Mucosa of descending colon (tissue), 3 donors: ENCODE results near the gene OR9G1. TPM values are rescaled to one million over a fixed set of nuclear protein-coding genes. Genes with fewer than 3 reads are reported as not detected.

ENCODE experiments used
- ATAC-seq: fragments of 200-7000 bp; cut with Tn5 transposase; one replicate; pipeline ENCODE4 v1.9.1; 2020; ENCODE audit warnings: mild to moderate bottlenecking, moderate library complexity
- DNase-seq, 3 donors: peaks; one replicate each; pipeline ENCODE4 v3.0.0-alpha.2; 2020
- H3K36me3 ChIP-seq: fragments of 200-600 bp; one replicate; pipeline ENCODE4 v1.8.0; 2021; ENCODE audit warnings: low read depth, mild to moderate bottlenecking
- H3K4me1 ChIP-seq: fragments of 200-600 bp; one replicate; pipeline ENCODE4 v1.8.0; 2021; ENCODE audit warnings: low read depth, mild to moderate bottlenecking
- H3K4me3 ChIP-seq: fragments of 200-600 bp; one replicate; pipeline ENCODE4 v1.8.0; 2021; ENCODE audit warnings: mild to moderate bottlenecking
- H3K9me3 ChIP-seq: fragments of 200-600 bp; one replicate; pipeline ENCODE4 v1.8.0; 2021; ENCODE audit warnings: mild to moderate bottlenecking
- CTCF ChIP-seq: fragments of 200-600 bp; IDR thresholded peaks from one replicate; pipeline ENCODE4 v1.8.0; 2022; ENCODE audit warnings: antibody characterized with exemption, mild to moderate bottlenecking
- intact Hi-C, 2 donors: fragments of 100-400 bp; cut with DNase I in 1 of 2; cut with micrococcal nuclease in 1 of 2; formaldehyde crosslinking; loops; one replicate each; pipeline versions ENCODE4 v1.11.0 to v1.11.1; 2022; cut with DNase I, micrococcal nuclease
- total RNA-seq, 3 donors: library from RNA; stranded (reverse); fragmentation: NEBNext Ultra II Directional in 2 of 3; extraction: Animal tissue kit (Norgen Biotek cat#: 25700) in 2 of 3; gene quantifications; one replicate each; pipeline versions ENCODE4 v1.2.1 to v1.2.4, GENCODE V29; 2021 to 2023
- donor health status: DM: no; HTN: no; CAD: no; lungs with moderate emphysema.
- donor health status: DM: no; HTN: no; CAD: no.
- donor health status: DM: no; HTN: yes; CAD: no.

OR9G1 gene
- total RNA-seq, 3 donors from 2014 or later: not detected

DNA sequence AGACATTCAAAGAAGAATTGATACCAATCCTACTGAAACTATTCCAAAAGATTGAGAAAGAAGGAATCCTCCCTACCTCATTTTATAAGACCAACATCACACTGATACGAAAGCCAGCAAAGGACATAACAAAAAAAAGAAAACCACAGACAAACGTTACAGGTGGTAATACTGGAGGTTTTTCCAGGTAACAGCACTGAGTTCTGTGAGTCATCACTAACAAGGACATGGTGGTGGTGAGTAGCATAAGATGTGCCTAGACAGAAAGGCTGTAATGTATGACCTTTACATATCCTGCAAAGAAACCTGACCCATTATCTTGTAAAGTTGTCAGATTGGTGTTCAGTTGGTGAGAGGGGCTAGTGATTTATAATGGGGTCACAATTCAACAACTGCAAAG lies 15.3 kb downstream of the OR9G1 start:
- no peak for TF ChIP-seq CTCF
- DNase-seq: no peak
- Histone ChIP-seq H3K4me1 (peaks cover 4% of the 10 kb centered on the region), H3K4me3 (no peak overlapping the region), H3K9me3 (no peaks in the 10 kb centered on the region), H3K36me3 (no peaks in the 10 kb centered on the region)
- ATAC-seq: no peak
- intact Hi-C loops: no loop called here

DNA sequence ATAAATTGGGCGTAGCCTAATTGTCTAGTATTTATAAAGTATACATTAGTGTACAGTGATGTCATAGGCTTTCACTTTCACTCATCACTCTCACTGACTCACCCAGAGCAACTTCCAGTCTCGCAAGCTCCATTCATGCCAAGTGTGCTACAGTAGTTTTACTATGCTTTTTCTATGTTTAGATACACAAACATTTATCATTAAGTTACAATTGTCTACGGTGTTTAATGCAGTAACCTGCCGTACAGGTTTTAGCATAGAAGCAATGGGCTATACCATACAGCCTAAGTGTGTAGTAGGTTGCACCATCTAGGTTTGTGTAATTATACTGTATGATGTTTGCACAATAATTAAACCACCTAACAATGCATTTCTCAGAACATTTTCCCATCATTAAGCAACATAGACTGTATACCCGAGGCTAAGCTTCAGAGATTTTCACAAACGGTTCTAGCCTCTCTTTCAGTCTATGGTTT lies 17.5 kb downstream of the OR9G1 start:
- no peaks in the 10 kb centered on the region for H3K9me3 ChIP-seq
- H3K36me3 ChIP-seq: no peaks in the 10 kb centered on the region
- peak; percentile 95 for ATAC-seq
- peaks cover 4% of the 10 kb centered on the region for H3K4me1 ChIP-seq
- peak in 1 of 3 donors; percentile 42 for DNase-seq
- no peak for TF ChIP-seq CTCF
- no peak overlapping the region for H3K4me3 ChIP-seq
- intact Hi-C loops: no loop called here

- H3K36me3 ChIP-seq: no peaks in the 10 kb centered on the region
- no peaks in the 10 kb centered on the region for H3K9me3 ChIP-seq
- no peak for TF ChIP-seq CTCF
- intact Hi-C loops: no loop called here
- H3K4me1 ChIP-seq: peaks cover 4% of the 10 kb centered on the region
- no peak for DNase-seq
- no peak overlapping the region for H3K4me3 ChIP-seq
- no peak for ATAC-seq
Observed at GRCh38 chr11:56720513-56720912, 21.6 kb downstream of the OR9G1 start.

DNA sequence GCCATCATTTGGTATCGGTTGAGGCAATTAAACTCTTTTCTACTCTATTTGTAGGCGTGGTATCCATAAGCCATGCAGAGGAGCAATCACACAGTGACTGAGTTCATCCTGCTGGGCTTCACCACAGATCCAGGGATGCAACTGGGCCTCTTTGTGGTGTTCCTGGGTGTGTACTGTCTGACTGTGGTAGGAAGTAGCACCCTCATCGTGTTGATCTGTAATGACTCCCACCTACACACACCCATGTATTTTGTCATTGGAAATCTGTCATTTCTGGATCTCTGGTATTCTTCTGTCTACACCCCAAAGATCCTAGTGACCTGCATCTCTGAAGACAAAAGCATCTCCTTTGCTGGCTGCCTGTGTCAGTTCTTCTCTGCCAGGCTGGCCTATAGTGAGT lies 41.2 kb downstream of the OR9G1 start:
- no peaks in the 10 kb centered on the region for H3K9me3 ChIP-seq
- no peak for ATAC-seq
- H3K4me1 ChIP-seq: no peaks in the 10 kb centered on the region
- no peak overlapping the region for H3K4me3 ChIP-seq
- intact Hi-C loops: no loop called here
- no peaks in the 10 kb centered on the region for H3K36me3 ChIP-seq
- DNase-seq: no peak
- no peak for TF ChIP-seq CTCF

DNA sequence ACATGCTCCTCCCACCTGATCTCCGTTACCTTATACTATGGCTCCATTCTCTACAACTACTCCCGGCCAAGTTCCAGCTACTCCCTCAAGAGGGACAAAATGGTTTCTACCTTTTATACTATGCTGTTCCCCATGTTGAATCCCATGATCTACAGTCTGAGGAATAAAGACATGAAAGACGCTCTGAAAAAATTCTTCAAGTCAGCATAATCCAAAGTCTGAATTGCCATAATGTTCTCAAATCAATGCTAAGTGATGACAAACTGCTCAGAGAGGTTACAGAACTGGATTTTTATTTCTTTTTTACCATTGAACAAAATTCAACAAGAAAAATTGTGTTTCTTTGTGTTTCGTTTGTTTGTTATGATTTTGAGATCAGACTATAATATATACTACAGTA lies 42.0 kb downstream of the OR9G1 start:
- no peak for TF ChIP-seq CTCF
- intact Hi-C loops: no loop called here
- no peak for DNase-seq
- no peaks in the 10 kb centered on the region for H3K4me1 ChIP-seq
- H3K9me3 ChIP-seq: no peaks in the 10 kb centered on the region
- no peak for ATAC-seq
- no peaks in the 10 kb centered on the region for H3K36me3 ChIP-seq
- no peak overlapping the region for H3K4me3 ChIP-seq

DNA sequence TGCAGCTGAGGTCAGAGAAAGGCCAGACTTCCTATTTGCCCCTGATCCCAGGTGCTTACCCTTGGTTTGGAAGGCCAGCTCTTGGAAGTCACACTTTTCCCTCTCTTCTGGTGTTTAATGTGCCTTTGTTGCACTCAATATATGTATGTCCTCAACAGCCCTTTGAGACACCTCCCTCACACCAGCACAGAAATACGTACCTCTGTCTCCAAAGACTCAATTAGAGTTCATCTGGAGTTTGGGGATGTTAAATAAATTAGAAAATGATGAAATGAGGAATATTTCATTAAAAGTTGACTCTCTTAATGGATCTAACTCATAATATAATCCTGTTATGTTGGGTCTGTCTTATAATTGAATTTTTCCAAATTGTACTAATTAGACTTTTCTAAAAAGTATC lies 49.7 kb downstream of the OR9G1 start, which contains the start of gene OR9G4:
OR9G4 (minus strand) TSS at position 101 of the 400 bp plus-strand sequence. CDS start 4,931 bp downstream, outside the sequence.
- ATAC-seq: no peak
- intact Hi-C loops: no loop called here
- DNase-seq: no peak
- H3K36me3 ChIP-seq: no peaks in the 10 kb centered on the region
- no peak for TF ChIP-seq CTCF
- no peak within 1 kb of the TSS for H3K4me3 ChIP-seq
- H3K9me3 ChIP-seq: no peaks in the 10 kb centered on the region
- H3K4me1 ChIP-seq: no peaks in the 10 kb centered on the region
